Measurements from ENCODE around the gene HLA-DQA1.

DNA sequence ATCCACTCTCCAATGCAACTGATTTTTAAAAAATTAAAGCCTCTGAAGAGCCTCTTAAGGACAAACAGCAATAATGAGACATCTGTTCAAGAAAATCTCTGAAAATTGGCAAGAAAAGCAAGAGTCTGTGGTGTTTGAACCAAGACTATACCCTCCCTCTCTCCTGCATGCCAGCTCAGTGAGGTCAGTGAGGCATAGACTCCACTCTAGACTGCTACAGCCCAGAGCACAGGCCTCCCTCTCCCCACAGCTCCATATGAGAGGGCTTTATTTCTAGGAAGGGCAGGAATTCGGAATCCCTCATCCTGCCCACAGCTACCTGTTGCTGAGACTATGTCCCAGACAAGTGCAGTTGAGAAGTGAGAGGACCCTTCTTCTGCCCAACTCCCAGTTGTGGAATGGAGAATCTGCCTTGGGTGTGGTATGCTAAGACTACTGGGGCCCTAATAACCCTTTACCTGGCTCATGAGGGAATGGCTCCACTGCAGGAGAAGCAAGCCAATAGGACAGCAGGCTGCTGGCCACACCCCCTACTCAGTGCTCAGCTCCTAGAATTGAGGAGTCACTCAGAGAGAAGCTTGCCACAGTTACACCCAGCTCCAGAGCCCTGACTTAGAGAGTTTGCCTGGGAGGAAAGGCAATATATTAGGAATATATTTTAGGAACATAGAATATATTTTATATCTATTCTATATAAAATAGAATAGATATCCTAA lies 22.7 kb upstream of the HLA-DQA1 start:
- TF ChIP-seq, protein P1, sequence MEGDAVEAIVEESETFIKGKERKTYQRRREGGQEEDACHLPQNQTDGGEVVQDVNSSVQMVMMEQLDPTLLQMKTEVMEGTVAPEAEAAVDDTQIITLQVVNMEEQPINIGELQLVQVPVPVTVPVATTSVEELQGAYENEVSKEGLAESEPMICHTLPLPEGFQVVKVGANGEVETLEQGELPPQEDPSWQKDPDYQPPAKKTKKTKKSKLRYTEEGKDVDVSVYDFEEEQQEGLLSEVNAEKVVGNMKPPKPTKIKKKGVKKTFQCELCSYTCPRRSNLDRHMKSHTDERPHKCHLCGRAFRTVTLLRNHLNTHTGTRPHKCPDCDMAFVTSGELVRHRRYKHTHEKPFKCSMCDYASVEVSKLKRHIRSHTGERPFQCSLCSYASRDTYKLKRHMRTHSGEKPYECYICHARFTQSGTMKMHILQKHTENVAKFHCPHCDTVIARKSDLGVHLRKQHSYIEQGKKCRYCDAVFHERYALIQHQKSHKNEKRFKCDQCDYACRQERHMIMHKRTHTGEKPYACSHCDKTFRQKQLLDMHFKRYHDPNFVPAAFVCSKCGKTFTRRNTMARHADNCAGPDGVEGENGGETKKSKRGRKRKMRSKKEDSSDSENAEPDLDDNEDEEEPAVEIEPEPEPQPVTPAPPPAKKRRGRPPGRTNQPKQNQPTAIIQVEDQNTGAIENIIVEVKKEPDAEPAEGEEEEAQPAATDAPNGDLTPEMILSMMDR (IDR thresholded peaks at IDR 0.05) = no peak
- no peak for TF ChIP-seq POLR2A (IDR thresholded peaks at IDR 0.05)
